GM10266 (cell line): ENCODE data around the gene HRAS.

Experiments used
- DNase-seq: peaks from one replicate; pipeline ENCODE4 v3.0.0; 2012; ENCODE audit errors: extremely low spot score
- TF ChIP-seq, protein P1 (sequence below): IDR thresholded peaks from 2 replicates; pipeline ENCODE4 v1.5.1; 2012; ENCODE audit warnings: mild to moderate bottlenecking, low read depth; ENCODE audit not compliant: control insufficient read depth, insufficient read depth; ENCODE audit errors: missing control alignments

The HRAS gene

DNA sequence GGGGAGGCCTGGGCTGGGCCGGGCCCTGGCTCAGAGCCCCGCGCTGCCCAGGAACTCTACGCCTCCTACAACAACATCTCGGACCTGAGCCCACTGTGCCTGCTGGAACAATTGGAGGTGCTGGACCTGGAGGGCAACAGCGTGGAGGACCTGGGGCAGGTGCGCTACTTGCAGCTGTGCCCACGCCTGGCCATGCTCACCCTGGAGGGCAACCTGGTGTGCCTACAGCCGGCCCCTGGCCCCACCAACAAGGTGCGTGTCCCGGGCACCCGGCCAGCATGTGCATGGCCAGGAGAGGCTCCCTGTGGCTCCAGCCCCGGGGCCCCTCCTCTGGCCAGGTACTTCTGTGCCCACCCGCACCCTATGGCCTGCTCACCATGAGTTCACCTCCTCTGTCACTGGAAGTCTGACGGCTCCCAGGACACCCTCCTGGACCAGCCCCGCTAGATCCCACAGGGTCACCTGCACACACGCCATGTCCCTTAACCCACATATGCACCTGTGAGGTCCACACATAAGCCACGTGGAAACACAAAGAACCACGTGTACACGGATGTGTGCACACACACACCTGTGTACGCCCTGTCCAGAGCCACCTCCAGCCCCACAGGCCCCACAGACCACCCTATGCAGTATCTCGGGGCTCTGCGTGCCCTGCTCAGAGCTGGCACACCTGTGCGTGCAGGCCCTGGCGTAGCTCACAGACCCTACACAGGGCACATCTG, 14.8 kb upstream of the HRAS start:
- no peak for DNase-seq
- TF ChIP-seq, protein P1, sequence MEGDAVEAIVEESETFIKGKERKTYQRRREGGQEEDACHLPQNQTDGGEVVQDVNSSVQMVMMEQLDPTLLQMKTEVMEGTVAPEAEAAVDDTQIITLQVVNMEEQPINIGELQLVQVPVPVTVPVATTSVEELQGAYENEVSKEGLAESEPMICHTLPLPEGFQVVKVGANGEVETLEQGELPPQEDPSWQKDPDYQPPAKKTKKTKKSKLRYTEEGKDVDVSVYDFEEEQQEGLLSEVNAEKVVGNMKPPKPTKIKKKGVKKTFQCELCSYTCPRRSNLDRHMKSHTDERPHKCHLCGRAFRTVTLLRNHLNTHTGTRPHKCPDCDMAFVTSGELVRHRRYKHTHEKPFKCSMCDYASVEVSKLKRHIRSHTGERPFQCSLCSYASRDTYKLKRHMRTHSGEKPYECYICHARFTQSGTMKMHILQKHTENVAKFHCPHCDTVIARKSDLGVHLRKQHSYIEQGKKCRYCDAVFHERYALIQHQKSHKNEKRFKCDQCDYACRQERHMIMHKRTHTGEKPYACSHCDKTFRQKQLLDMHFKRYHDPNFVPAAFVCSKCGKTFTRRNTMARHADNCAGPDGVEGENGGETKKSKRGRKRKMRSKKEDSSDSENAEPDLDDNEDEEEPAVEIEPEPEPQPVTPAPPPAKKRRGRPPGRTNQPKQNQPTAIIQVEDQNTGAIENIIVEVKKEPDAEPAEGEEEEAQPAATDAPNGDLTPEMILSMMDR: no peak

DNA sequence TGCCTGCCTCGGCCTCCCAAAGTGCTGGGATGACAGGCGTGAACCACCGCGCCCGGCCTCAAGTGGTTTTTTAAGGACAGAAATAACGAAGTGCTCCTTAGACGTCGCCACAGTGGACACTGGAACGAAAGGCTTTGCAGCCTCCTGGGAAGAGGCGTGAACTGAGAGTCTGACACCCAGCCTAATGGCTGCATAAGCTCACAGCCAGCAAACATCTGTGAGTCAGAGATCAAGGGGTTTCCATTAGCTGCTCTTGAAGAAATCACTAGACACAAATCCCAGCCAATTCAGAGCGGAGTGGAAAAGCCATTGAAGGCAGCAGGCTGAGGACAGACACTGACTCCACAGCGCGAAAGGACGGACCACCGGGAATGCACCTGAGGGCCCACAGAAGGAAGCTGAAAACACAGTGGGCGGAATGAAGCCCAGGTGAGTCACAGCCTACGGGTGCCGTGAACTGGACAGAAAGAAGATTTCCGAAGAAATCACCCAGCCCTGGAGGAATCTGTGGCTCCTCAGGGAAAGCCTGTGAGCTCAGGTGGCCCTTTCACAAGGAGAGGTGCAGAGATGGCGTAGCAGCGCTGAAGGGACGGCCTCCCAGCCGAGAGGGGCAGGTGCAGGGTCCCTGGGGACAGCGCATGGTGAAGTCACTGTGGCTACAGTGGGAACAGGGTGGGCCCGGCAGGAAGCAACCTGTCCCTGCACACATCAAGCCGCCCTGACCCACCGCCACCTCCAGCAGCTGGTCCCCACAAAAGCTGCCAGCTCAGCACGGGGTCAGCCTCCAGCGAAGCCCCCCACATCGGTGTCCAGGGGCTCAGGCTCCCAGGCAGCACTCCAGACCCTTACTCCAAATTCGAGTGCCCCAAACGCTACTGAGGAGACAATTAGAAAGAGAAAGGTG, 13.6 kb upstream of the HRAS start:
- DNase-seq: no peak

DNA sequence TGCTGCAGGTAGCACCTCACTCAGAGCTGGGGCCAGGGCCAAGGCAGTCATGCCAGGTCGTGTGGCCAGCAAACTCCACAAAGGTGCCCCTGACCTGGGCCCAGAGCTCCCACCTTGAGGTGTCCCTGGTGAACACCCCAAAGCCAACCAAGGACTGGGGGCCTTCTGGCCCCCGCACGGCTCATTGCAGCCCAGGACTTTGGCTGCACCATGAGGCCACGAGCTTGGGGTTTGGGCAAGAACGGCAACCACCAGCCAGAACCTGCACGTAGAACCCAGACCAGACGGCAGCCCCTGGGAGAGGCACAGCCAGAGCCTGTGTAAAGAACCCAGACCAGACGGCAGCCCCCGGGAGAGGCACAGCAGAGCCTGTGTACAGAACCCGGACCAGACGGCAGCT, 9.8 kb upstream of the HRAS start:
- no peak for DNase-seq
- TF ChIP-seq, protein P1: no peak

More for the DNA sequence above, 13.6 kb upstream of the HRAS start:
- TF ChIP-seq, protein P1: no peak

DNA sequence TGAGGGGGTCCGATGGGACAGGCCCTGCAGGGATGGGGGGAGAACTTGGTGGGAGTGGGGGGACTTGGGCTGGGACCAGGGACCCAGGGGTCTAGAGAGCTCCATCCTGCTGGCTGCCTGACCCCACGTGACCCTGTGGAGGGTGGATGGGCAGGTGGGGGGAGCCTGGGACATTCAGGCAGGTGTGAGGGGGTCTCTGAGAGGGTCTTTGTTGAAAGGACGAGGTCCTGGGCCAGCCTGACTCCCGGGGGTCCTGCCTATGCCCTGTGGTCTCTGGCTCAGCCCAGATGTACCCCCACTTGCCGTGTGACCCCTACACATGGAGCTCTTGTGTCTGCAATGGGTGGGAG, 9.4 kb upstream of the HRAS start:
- DNase-seq: no peak
- TF ChIP-seq, protein P1: no peak

DNA sequence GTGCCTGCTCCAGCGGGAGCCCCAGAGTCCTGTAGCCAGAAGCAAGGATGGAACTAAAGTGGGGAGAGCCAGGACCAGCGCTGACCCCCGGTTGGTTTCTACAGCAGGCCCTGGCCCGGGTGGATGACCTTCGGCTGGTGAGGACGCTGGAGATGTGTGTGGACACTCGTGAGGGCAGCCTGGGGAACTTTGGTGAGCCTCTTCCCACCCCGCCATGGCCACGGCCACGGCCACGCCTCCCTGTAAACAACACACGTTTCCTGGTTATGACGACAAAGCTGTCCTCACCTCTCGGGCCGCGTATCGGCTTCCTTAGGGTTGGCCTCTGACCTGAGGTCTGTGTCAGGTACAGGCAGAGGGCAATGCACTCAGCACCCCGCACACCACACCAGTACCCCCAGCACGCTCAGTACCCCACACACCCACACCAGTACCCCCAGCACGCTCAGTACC, 6.1 kb upstream of the HRAS start:
- TF ChIP-seq, protein P1: no peak
- DNase-seq: no peak

DNA sequence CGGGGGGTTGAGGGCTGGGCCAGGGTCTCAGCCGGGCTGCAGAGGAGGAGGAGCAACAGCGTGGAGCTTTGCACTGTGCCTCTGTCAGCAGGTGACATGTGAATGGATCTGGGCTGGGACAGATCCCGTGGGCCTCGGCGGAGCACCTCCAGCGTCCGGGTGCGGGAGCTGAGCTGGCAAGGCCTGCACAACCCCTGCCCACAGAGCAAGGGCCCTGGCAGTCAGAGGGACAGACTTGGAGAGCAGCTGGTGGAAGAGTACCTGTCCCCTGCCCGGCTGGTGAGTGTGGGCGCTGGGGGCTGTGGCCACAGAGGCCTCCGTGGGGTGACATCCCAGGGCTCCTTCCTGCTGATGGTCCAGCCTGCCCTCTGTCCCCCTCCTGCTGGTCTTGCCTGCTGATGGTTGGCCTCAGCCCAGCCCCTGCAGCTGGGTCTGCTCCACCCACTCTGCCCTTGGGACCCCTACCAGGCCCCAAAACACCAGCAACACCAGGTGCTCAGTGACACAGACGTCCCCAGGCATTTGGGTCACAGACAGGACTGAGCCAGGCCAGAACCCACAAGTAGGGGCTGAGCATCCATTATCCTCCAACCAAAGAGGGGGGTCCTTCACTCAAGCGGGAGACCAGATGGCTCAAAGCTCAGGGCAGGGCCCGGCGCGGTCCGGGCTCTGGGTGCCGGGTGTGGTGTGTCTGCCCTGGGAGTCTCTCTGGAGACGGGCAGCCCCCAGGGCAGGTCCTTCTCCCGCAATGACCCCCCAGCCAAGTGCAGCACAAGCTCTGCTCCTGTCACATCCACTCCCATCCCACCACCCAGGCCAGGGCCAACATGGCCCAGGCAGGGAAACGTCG, 5.4 kb upstream of the HRAS start:
- no peak for DNase-seq
- TF ChIP-seq, protein P1: no peak
